ENCODE data around the gene GHR. TPM values are rescaled to one million over a fixed set of nuclear protein-coding genes. Genes with fewer than 3 reads are reported as not detected.

The GHR gene
- total RNA-seq, 1 donor from 2014 or later = 5.4 TPM

DNA sequence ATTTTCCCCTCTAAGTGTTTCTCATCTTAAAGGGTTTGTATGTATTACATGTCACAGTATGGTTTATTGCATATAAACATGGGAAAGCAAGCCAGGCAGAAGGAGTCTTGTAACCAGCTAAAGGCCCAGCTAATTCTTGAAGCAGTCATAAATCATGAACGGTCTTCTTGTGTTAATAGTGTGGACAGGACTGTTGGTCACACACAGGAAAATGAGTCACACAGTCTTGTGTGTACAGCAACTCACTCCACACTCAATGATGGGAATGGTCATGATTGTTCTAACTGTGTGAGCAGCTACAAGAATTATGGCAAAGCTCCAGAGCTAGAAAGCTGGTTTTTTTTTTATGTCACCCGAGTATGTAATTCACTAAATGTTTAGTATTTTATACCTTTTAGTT lies 123.9 kb downstream of the GHR start:
- H3K9me3 Mint-ChIP-seq (ENCODE audit: low read depth) = peaks cover 7% of the 10 kb centered on the region
- no peaks in the 10 kb centered on the region for H3K27me3 Mint-ChIP-seq (ENCODE audit: low read depth)
- H3K36me3 Mint-ChIP-seq (ENCODE audit: low read depth) = no peaks in the 10 kb centered on the region
- H3K27ac Mint-ChIP-seq (ENCODE audit: unreplicated experiment) = no peak overlapping the region
- no peak overlapping the region for H3K4me3 Mint-ChIP-seq (ENCODE audit: unreplicated experiment)
- H3K4me1 Mint-ChIP-seq (ENCODE audit: low read depth) = no peaks in the 10 kb centered on the region
- TF ChIP-seq CTCF (IDR thresholded peaks at IDR 0.05) = no peak
- no peak for DNase-seq (ENCODE audit: low spot score)

- Mint-ChIP-seq H3K9me3 (ENCODE audit: low read depth) (peaks cover 3% of the 10 kb centered on the region), H3K27ac (ENCODE audit: unreplicated experiment) (no peak overlapping the region), H3K36me3 (ENCODE audit: low read depth) (no peaks in the 10 kb centered on the region), H3K27me3 (ENCODE audit: low read depth) (no peaks in the 10 kb centered on the region), H3K4me3 (ENCODE audit: unreplicated experiment) (no peak overlapping the region), H3K4me1 (ENCODE audit: low read depth) (no peaks in the 10 kb centered on the region)
- no peak for DNase-seq (ENCODE audit: low spot score)
- no peak for TF ChIP-seq CTCF (IDR thresholded peaks at IDR 0.05)
Measured at GRCh38 chr5:42547894-42548293, 124.7 kb downstream of the GHR start.

- DNase-seq (ENCODE audit: low spot score) = no peak
- H3K4me3 Mint-ChIP-seq (ENCODE audit: unreplicated experiment) = no peak overlapping the region
- H3K4me1 Mint-ChIP-seq (ENCODE audit: low read depth) = no peaks in the 10 kb centered on the region
- H3K27ac Mint-ChIP-seq (ENCODE audit: unreplicated experiment) = no peak overlapping the region
- no peaks in the 10 kb centered on the region for H3K36me3 Mint-ChIP-seq (ENCODE audit: low read depth)
- H3K27me3 Mint-ChIP-seq (ENCODE audit: low read depth) = no peaks in the 10 kb centered on the region
- TF ChIP-seq CTCF (IDR thresholded peaks at IDR 0.05) = no peak
- no peaks in the 10 kb centered on the region for H3K9me3 Mint-ChIP-seq (ENCODE audit: low read depth)
Measured at GRCh38 chr5:42552597-42552996, 129.4 kb downstream of the GHR start.

DNA sequence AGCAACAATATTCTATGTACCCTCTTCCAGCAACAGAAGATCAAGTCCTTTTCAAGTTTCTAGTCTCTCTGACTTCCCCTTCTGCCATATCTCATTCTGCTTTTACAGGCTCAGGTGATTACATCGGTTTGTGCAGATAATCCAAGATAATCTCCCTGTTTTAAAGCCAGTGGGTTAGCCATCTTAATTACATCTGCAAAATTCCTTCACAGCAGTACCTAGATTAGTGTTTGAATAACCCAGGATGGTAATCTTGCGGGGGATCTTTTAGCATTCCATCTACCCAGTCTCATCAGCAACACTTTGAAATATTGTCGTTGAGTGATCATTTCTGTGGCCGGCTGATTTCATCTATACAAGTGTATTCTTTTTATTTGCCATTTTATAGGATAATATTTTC lies 130.2 kb downstream of the GHR start:
- no peak overlapping the region for H3K27ac Mint-ChIP-seq (ENCODE audit: unreplicated experiment)
- no peaks in the 10 kb centered on the region for H3K27me3 Mint-ChIP-seq (ENCODE audit: low read depth)
- H3K4me3 Mint-ChIP-seq (ENCODE audit: unreplicated experiment) = no peak overlapping the region
- H3K4me1 Mint-ChIP-seq (ENCODE audit: low read depth) = no peaks in the 10 kb centered on the region
- DNase-seq (ENCODE audit: low spot score) = no peak
- no peaks in the 10 kb centered on the region for H3K9me3 Mint-ChIP-seq (ENCODE audit: low read depth)
- no peak for TF ChIP-seq CTCF (IDR thresholded peaks at IDR 0.05)
- no peaks in the 10 kb centered on the region for H3K36me3 Mint-ChIP-seq (ENCODE audit: low read depth)

GRCh38 chr5:42555010-42555409 lies 131.8 kb downstream of the GHR start:
- Mint-ChIP-seq H3K4me1 (ENCODE audit: low read depth) (no peaks in the 10 kb centered on the region), H3K27me3 (ENCODE audit: low read depth) (no peaks in the 10 kb centered on the region), H3K36me3 (ENCODE audit: low read depth) (no peaks in the 10 kb centered on the region), H3K4me3 (ENCODE audit: unreplicated experiment) (no peak overlapping the region), H3K27ac (ENCODE audit: unreplicated experiment) (no peak overlapping the region), H3K9me3 (ENCODE audit: low read depth) (no peaks in the 10 kb centered on the region)
- no peak for TF ChIP-seq CTCF (IDR thresholded peaks at IDR 0.05)
- no peak for DNase-seq (ENCODE audit: low spot score)
